Gastroesophageal sphincter (tissue), 3 donors: ENCODE measurements around the gene CCDC81.

Experiments used
- EP300 ChIP-seq: sonication (generic); formaldehyde crosslinking; IDR thresholded peaks from one replicate; pipeline ENCODE4 v1.6.1; 2017; ENCODE audit warnings: antibody characterized with exemption, mild to moderate bottlenecking
- POLR2A ChIP-seq, 2 donors: fragments of 450-650 bp; IDR thresholded peaks; one replicate each; pipeline ENCODE4 v1.6.1; 2017; ENCODE audit warnings: antibody characterized with exemption in 2 of 2, mild to moderate bottlenecking in 2 of 2, moderate library complexity in 1 of 2
- POLR2AphosphoS5 ChIP-seq: sonication (generic); formaldehyde crosslinking; IDR thresholded peaks from one replicate; pipeline ENCODE4 v1.6.1; 2017; ENCODE audit warnings: antibody characterized with exemption
- TF ChIP-seq, protein P1 (sequence below), 4 experiments: fragments of 200-600 bp in 2 of 4; fragments of 450-650 bp in 2 of 4; sonication (generic) in 1 of 4; IDR thresholded peaks; one replicate each; pipeline ENCODE4 v1.5.1; 2017 to 2019; ENCODE audit warnings: antibody characterized with exemption in 4 of 4, mild to moderate bottlenecking in 2 of 4, moderate library complexity in 2 of 4

DNA sequence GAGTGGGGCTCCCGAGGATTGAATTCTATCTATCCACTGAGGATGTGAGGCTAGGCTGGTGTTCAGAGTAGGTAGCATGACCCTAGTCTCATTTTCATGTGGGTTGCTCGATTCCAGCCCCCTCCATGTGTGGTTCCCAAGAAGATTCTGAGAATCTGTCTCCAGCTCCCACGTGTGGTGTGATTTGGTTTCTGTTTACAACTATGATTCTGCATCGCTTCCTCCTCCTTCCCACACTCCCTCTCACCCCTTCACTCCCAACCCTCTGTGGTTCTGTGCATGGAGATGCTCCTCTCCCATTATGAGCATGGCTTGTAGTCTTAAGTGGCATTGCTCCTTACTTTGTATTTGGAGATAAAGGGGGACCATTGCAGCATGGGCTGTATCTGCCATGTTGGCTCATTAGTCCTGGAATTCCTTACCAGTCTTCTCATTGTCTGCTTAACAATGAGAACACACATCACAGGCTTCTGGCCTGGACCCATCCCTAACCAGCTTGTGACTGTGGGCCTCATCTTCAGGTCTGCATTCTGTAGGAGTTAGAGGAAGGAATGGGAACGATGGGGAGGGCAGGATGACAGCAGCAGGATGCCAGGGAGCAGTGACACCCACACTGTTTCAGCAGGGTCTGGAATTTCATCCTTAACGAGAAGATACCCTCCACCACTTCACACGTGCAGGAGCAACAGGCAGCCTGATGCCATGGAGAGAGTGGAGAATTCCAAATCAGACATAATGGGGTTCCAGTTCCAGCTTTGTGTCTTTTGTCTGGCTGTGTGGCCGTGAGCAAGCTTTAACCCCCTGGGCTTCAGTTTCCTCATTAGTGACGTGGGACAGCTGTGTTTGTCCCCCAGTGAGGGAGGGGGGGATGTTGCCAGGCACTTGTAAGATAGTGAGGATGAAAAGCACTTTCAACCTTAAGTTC is 86.0 kb downstream of the CCDC81 start:
- TF ChIP-seq, protein P1, sequence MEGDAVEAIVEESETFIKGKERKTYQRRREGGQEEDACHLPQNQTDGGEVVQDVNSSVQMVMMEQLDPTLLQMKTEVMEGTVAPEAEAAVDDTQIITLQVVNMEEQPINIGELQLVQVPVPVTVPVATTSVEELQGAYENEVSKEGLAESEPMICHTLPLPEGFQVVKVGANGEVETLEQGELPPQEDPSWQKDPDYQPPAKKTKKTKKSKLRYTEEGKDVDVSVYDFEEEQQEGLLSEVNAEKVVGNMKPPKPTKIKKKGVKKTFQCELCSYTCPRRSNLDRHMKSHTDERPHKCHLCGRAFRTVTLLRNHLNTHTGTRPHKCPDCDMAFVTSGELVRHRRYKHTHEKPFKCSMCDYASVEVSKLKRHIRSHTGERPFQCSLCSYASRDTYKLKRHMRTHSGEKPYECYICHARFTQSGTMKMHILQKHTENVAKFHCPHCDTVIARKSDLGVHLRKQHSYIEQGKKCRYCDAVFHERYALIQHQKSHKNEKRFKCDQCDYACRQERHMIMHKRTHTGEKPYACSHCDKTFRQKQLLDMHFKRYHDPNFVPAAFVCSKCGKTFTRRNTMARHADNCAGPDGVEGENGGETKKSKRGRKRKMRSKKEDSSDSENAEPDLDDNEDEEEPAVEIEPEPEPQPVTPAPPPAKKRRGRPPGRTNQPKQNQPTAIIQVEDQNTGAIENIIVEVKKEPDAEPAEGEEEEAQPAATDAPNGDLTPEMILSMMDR (IDR thresholded peaks at IDR 0.05): no peak
- no peak for TF ChIP-seq POLR2AphosphoS5
- TF ChIP-seq POLR2A (IDR thresholded peaks at IDR 0.05): no peak
- no peak for TF ChIP-seq EP300
